OCI-LY7 (cell line): ENCODE data around the gene IRF3. TPM values are rescaled to one million over a fixed set of nuclear protein-coding genes. Genes with fewer than 3 reads are reported as not detected.

ENCODE experiments used
- BruUV-seq: library from RNA; stranded (reverse); fragments of 400-500 nt; replicated peaks from 2 replicates; lab custom pipeline; 2021; lab: Mats Ljungman, UMichigan
- CTCF ChIA-PET: fragments of 300-600 bp; sonication (Branson Sonifier 250); formaldehyde crosslinking; loops from one replicate; lab custom pipeline; 2022; ENCODE audit warnings: antibody characterized with exemption; ENCODE audit not compliant: unreplicated experiment; lab: Charles Lee
- POLR2A ChIA-PET: fragments of 300-600 bp; sonication (Branson Sonifier 250); formaldehyde crosslinking; loops from one replicate; lab custom pipeline; 2022; ENCODE audit warnings: antibody characterized with exemption; lab: Charles Lee
- DNase-seq: peaks from one replicate; pipeline ENCODE4 v3.0.0-alpha.2; 2015; ENCODE audit warnings: low spot score
- H2AFZ ChIP-seq: fragments of 200-600 bp; sonication (generic), shearing (Covaris generic); 2 replicates; pipeline ENCODE4 v1.6.1; 2014; ENCODE audit warnings: mild to moderate bottlenecking, antibody characterized with exemption, low read length, moderate library complexity
- H3K27ac ChIP-seq: fragments of 200-600 bp; sonication (generic); 2 replicates; pipeline ENCODE4 v1.5.1; 2014; ENCODE audit warnings: mixed run types, low read depth, mild to moderate bottlenecking, moderate library complexity, low read length, inconsistent platforms; ENCODE audit not compliant: poor library complexity, severe bottlenecking
- H3K36me3 ChIP-seq: fragments of 200-600 bp; sonication (generic); 2 replicates; pipeline ENCODE4 v1.6.1; 2014; ENCODE audit warnings: mild to moderate bottlenecking, antibody characterized with exemption, low read length, moderate library complexity, mixed read lengths; ENCODE audit not compliant: insufficient read depth
- H3K4me1 ChIP-seq: fragments of 200-600 bp; sonication (generic); 2 replicates; pipeline ENCODE4 v1.5.1; 2014; ENCODE audit warnings: mild to moderate bottlenecking, low read length; ENCODE audit not compliant: insufficient read depth, poor library complexity, severe bottlenecking
- H3K4me2 ChIP-seq: fragments of 200-600 bp; sonication (generic); 2 replicates; pipeline ENCODE4 v1.6.1; 2014; ENCODE audit warnings: mild to moderate bottlenecking, low read length
- H3K4me3 ChIP-seq: fragments of 200-600 bp; sonication (generic); 2 replicates; pipeline ENCODE4 v1.5.1; 2014; ENCODE audit warnings: mild to moderate bottlenecking, low read depth, low read length; ENCODE audit not compliant: poor library complexity, severe bottlenecking
- H3K79me2 ChIP-seq: fragments of 200-600 bp; sonication (generic); 2 replicates; pipeline ENCODE4 v1.6.1; 2016; ENCODE audit warnings: low read depth, mild to moderate bottlenecking, low read length, moderate library complexity, mixed read lengths; ENCODE audit not compliant: insufficient read depth
- H3K9me2 ChIP-seq: fragments of 200-600 bp; sonication (generic); 2 replicates; pipeline ENCODE4 v1.6.1; 2016; ENCODE audit warnings: mild to moderate bottlenecking, low read length, mixed read lengths; ENCODE audit not compliant: insufficient read depth
- H3K9me3 ChIP-seq: fragments of 200-600 bp; sonication (generic); 2 replicates; pipeline ENCODE4 v1.6.1; 2014; ENCODE audit warnings: mild to moderate bottlenecking, mixed run types, low read length, mixed read lengths
- H4K20me1 ChIP-seq: fragments of 200-600 bp; sonication (generic); 2 replicates; pipeline ENCODE4 v1.6.1; 2014; ENCODE audit warnings: mild to moderate bottlenecking, antibody characterized with exemption, low read length, moderate library complexity, mixed read lengths; ENCODE audit not compliant: insufficient read depth
- CTCF ChIP-seq: fragments of 200-600 bp; sonication (generic); conservative IDR thresholded peaks from 2 replicates; pipeline ENCODE4 v1.5.1; 2014; ENCODE audit warnings: mild to moderate bottlenecking, antibody characterized with exemption, low read length, moderate library complexity, mixed read lengths
- EZH2phosphoT487 ChIP-seq: fragments of 200-600 bp; sonication (generic); IDR thresholded peaks from 2 replicates; pipeline ENCODE4 v1.6.1; 2018; ENCODE audit warnings: low read depth, borderline replicate concordance, mild to moderate bottlenecking, mixed run types, antibody characterized with exemption, low read length, moderate library complexity, mixed read lengths
- intact Hi-C: fragments of 100-400 bp; cut with micrococcal nuclease; formaldehyde crosslinking; loops from one replicate; pipeline ENCODE4 v1.10.0; 2022; ENCODE audit not compliant: unreplicated experiment
- total RNA-seq, 2 experiments: library from RNA; depleted of rRNA in 1 of 2; stranded (reverse); fragments of >200 nt in 1 of 2; shearing (Covaris generic) in 1 of 2; gene quantifications; 2 replicates each; pipeline ENCODE4 v1.2.3, GENCODE V29; 2014 to 2022

IRF3 gene
- total RNA-seq, 2 experiments from 2014 or later: 96.6 to 116 TPM

GRCh38 chr19:49681830-49682229, 16.2 kb upstream of the IRF3 start:
- H3K4me2 ChIP-seq: no peak overlapping the region
- H3K9me2 ChIP-seq: no peaks in the 10 kb centered on the region
- H3K27ac ChIP-seq: no peak overlapping the region
- no peak for TF ChIP-seq EZH2phosphoT487
- no peak for TF ChIP-seq CTCF
- CTCF ChIA-PET: interaction anchor here (0.6 kb wide), 2 partner anchors 50 to 77 kb away, joined by 3 read pairs; no protein-coding TSS in a partner anchor
- DNase-seq: no peak
- no TSS peak for BruUV-seq
- H3K4me1 ChIP-seq: peaks cover 25% of the 10 kb centered on the region
- H3K79me2 ChIP-seq: peaks cover 56% of the 10 kb centered on the region
- POLR2A ChIA-PET: no interaction called here
- intact Hi-C loops: no loop called here
- 0 out of 2 replicates have a peak, but pooled peaks cover 10% of the 10 kb centered on the region for H4K20me1 ChIP-seq
- H3K4me3 ChIP-seq: no peak overlapping the region
- H3K36me3 ChIP-seq: peaks cover 79% of the 10 kb centered on the region
- H3K9me3 ChIP-seq: no peaks in the 10 kb centered on the region
- H2AFZ ChIP-seq: no peak overlapping the region

GRCh38 chr19:49680421-49681351, 15.0 kb upstream of the IRF3 start:
- Histone ChIP-seq H4K20me1 (0 out of 2 replicates have a peak, but pooled peaks cover 10% of the 10 kb centered on the region), H3K79me2 (peaks cover 56% of the 10 kb centered on the region), H3K4me1 (peaks cover 25% of the 10 kb centered on the region), H3K9me2 (no peaks in the 10 kb centered on the region), H3K36me3 (peaks cover 69% of the 10 kb centered on the region), H3K4me2 (peak overlapping the region; percentile 95), H3K4me3 (peak overlapping the region; percentile 96), H3K9me3 (no peaks in the 10 kb centered on the region), H3K27ac (peak overlapping the region; percentile 31), H2AFZ (no peak overlapping the region)
- DNase-seq: peak; percentile 89
- TF ChIP-seq CTCF (peak; percentile 96), EZH2phosphoT487 (no peak)
- POLR2A ChIA-PET: no interaction called here
- no TSS peak for BruUV-seq
- CTCF ChIA-PET: interaction anchor here (0.5 kb wide), 1 partner anchor 86 kb away, joined by 5 read pairs; the partner anchor contains the start of gene AP2A1
- intact Hi-C loops: no loop called here
